Vagina (tissue), 2 donors: ENCODE data around the gene CELA2B. TPM values are rescaled to one million over a fixed set of nuclear protein-coding genes. Genes with fewer than 3 reads are reported as not detected.
"Not testable (repeated sequence)": the region's sequence is repeated elsewhere in the genome, so short reads cannot be mapped to it uniquely, and the experiment has no call there.

ENCODE experiments used
- DNase-seq, 2 donors: peaks; one replicate each; pipeline ENCODE4 v3.0.0-alpha.2; 2017; ENCODE audit errors: extremely low spot score in 2 of 2
- H3K27ac ChIP-seq: fragments of 200-600 bp; sonication (generic); one replicate; pipeline ENCODE4 v1.5.1; 2019
- H3K27me3 ChIP-seq: fragments of 200-600 bp; sonication (generic); one replicate; pipeline ENCODE4 v1.5.1; 2019
- H3K36me3 ChIP-seq, 2 donors: fragments of 200-600 bp; sonication (generic); one replicate each; pipeline ENCODE4 v1.5.1; 2017 to 2019
- H3K4me1 ChIP-seq: fragments of 200-600 bp; sonication (generic); one replicate; pipeline ENCODE4 v1.5.1; 2019
- H3K4me3 ChIP-seq, 2 donors: fragments of 200-600 bp; sonication (generic); 1 replicate in 1 of 2; 2 replicates in 1 of 2; pipeline ENCODE4 v1.5.1; 2016 to 2019
- H3K9me3 ChIP-seq: fragments of 200-600 bp; sonication (generic); one replicate; pipeline ENCODE4 v1.5.1; 2019
- CTCF ChIP-seq, 3 experiments: fragments of 450-650 bp in 2 of 3; fragments of 200-600 bp in 1 of 3; sonication (generic) in 1 of 3; IDR thresholded peaks; one replicate each; pipeline ENCODE4 v1.5.1; 2017 to 2019; ENCODE audit warnings: antibody characterized with exemption in 3 of 3, mild to moderate bottlenecking in 2 of 3, moderate library complexity in 2 of 3
- POLR2A ChIP-seq, 2 donors: fragments of 450-650 bp; IDR thresholded peaks; one replicate each; pipeline ENCODE4 v1.6.1; 2017; ENCODE audit warnings: antibody characterized with exemption in 2 of 2, mild to moderate bottlenecking in 2 of 2, moderate library complexity in 2 of 2
- POLR2AphosphoS5 ChIP-seq, 2 donors: sonication (generic); formaldehyde crosslinking; IDR thresholded peaks; one replicate each; pipeline ENCODE4 v1.9.0; 2017; ENCODE audit warnings: antibody characterized with exemption in 2 of 2, mild to moderate bottlenecking in 2 of 2, low read depth in 1 of 2; ENCODE audit not compliant: insufficient read depth in 1 of 2
- intact Hi-C: fragments of 100-400 bp; cut with DNase I; formaldehyde crosslinking; loops from one replicate; pipeline ENCODE4 v1.15.1; 2023
- total RNA-seq: library from RNA; depleted of rRNA; stranded (reverse); fragments of >200 nt; gene quantifications from one replicate; pipeline ENCODE4 v1.2.3, GENCODE V29; 2016

CELA2B gene
- total RNA-seq, 1 donor from 2014 or later: not detected

- Histone ChIP-seq H3K9me3 (no peaks in the 10 kb centered on the region), H3K4me1 (peaks cover 23% of the 10 kb centered on the region), H3K4me3 (no peak overlapping the region), H3K27me3 (no peaks in the 10 kb centered on the region), H3K27ac (no peak overlapping the region), H3K36me3 (peaks cover 0 to 4% of the 10 kb centered on the region in 2 donors)
- TF ChIP-seq POLR2A (IDR thresholded peaks at IDR 0.05) (no peak), CTCF (IDR thresholded peaks at IDR 0.05) (no peak), POLR2AphosphoS5 (IDR thresholded peaks at IDR 0.05; ENCODE audit: insufficient read depth in 1 of 2, low read depth in 1 of 2) (no peak)
- intact Hi-C loops: loop anchor here (2.0 kb wide), 1 partner anchor 105 kb away; no protein-coding TSS in a partner anchor
- DNase-seq: no peak
Observed at GRCh38 chr1:15429701-15430149, 46.2 kb upstream of the CELA2B start.

GRCh38 chr1:15430787-15431570, 44.9 kb upstream of the CELA2B start:
- TF ChIP-seq CTCF (IDR thresholded peaks at IDR 0.05) (peak; percentile 93 to 97 (median 96)), POLR2A (IDR thresholded peaks at IDR 0.05) (no peak), POLR2AphosphoS5 (IDR thresholded peaks at IDR 0.05; ENCODE audit: insufficient read depth in 1 of 2, low read depth in 1 of 2) (peak in 1 of 2 donors; percentile 44)
- no peaks in the 10 kb centered on the region for H3K27me3 ChIP-seq
- no peak overlapping the region for H3K4me3 ChIP-seq
- no peak overlapping the region for H3K27ac ChIP-seq
- DNase-seq: no peak
- no peaks in the 10 kb centered on the region for H3K9me3 ChIP-seq
- H3K4me1 ChIP-seq: peaks cover 18% of the 10 kb centered on the region
- intact Hi-C loops: no loop called here
- peaks cover 0 to 4% of the 10 kb centered on the region in 2 donors for H3K36me3 ChIP-seq

GRCh38 chr1:15431571-15431948, 44.3 kb upstream of the CELA2B start:
- Histone ChIP-seq H3K27me3 (no peaks in the 10 kb centered on the region), H3K36me3 (peaks cover 0 to 4% of the 10 kb centered on the region in 2 donors), H3K27ac (no peak overlapping the region), H3K9me3 (no peaks in the 10 kb centered on the region), H3K4me1 (peaks cover 12% of the 10 kb centered on the region), H3K4me3 (no peak overlapping the region)
- no peak for TF ChIP-seq POLR2A (IDR thresholded peaks at IDR 0.05)
- no peak for TF ChIP-seq CTCF (IDR thresholded peaks at IDR 0.05)
- no peak for TF ChIP-seq POLR2AphosphoS5 (IDR thresholded peaks at IDR 0.05; ENCODE audit: insufficient read depth in 1 of 2, low read depth in 1 of 2)
- no peak for DNase-seq
- intact Hi-C loops: no loop called here

GRCh38 chr1:15432324-15432723, 43.6 kb upstream of the CELA2B start:
- Histone ChIP-seq H3K4me3 (no peak overlapping the region), H3K27ac (no peak overlapping the region), H3K36me3 (peaks cover 0 to 4% of the 10 kb centered on the region in 2 donors), H3K4me1 (peaks cover 4% of the 10 kb centered on the region), H3K27me3 (no peaks in the 10 kb centered on the region), H3K9me3 (no peaks in the 10 kb centered on the region)
- TF ChIP-seq POLR2A (IDR thresholded peaks at IDR 0.05) (no peak), CTCF (IDR thresholded peaks at IDR 0.05) (no peak), POLR2AphosphoS5 (IDR thresholded peaks at IDR 0.05; ENCODE audit: insufficient read depth in 1 of 2, low read depth in 1 of 2) (no peak)
- no peak for DNase-seq
- intact Hi-C loops: no loop called here

- Histone ChIP-seq H3K27me3 (no peaks in the 10 kb centered on the region), H3K27ac (no peak overlapping the region), H3K36me3 (no peaks in the 10 kb centered on the region), H3K4me1 (no peaks in the 10 kb centered on the region), H3K9me3 (no peaks in the 10 kb centered on the region), H3K4me3 (no peak overlapping the region)
- DNase-seq: no peak
- TF ChIP-seq POLR2AphosphoS5 (IDR thresholded peaks at IDR 0.05; ENCODE audit: insufficient read depth in 1 of 2, low read depth in 1 of 2) (no peak), POLR2A (IDR thresholded peaks at IDR 0.05) (no peak), CTCF (IDR thresholded peaks at IDR 0.05) (no peak)
- intact Hi-C loops: no loop called here
Observed at GRCh38 chr1:15433471-15433870, 42.4 kb upstream of the CELA2B start.

- intact Hi-C loops, H3K36me3 ChIP-seq, H3K9me3 ChIP-seq, DNase-seq, H3K27me3 ChIP-seq, H3K27ac ChIP-seq, H3K4me1 ChIP-seq, H3K4me3 ChIP-seq: not testable (repeated sequence)
Observed at GRCh38 chr1:15434739-15435138, 41.2 kb upstream of the CELA2B start.
